H9 (cell line): ENCODE measurements around the gene COX10. TPM values are rescaled to one million over a fixed set of nuclear protein-coding genes. Genes with fewer than 3 reads are reported as not detected.
A peak's percentile ranks its signal among the peaks of the same experiment; 100 is the strongest.

ENCODE experiments used
- DNase-seq: peaks from one replicate; pipeline ENCODE4 v3.0.0-alpha.2; 2017
- H2AFZ ChIP-seq: one replicate; pipeline ENCODE4 v1.6.1; 2013; ENCODE audit warnings: mild to moderate bottlenecking, low read length, control low read depth, moderate library complexity
- H2AK5ac ChIP-seq: 2 replicates; pipeline ENCODE4 v1.6.1; 2013; ENCODE audit warnings: low read length, control low read depth, mixed read lengths; ENCODE audit not compliant: insufficient read length
- H2BK120ac ChIP-seq: one replicate; pipeline ENCODE4 v1.6.1; 2013; ENCODE audit warnings: low read depth, mild to moderate bottlenecking, low read length, control low read depth, inconsistent platforms; ENCODE audit not compliant: poor library complexity, severe bottlenecking
- H2BK12ac ChIP-seq: 2 replicates; pipeline ENCODE4 v1.6.1; 2013; ENCODE audit warnings: low read length, control low read depth, mixed read lengths, low read depth; ENCODE audit not compliant: insufficient read length
- H2BK15ac ChIP-seq: 2 replicates; pipeline ENCODE4 v1.6.1; 2013; ENCODE audit warnings: low read depth, low read length, control low read depth
- H2BK20ac ChIP-seq: one replicate; pipeline ENCODE4 v1.6.1; 2013; ENCODE audit warnings: low read depth, mild to moderate bottlenecking, low read length, control low read depth, inconsistent platforms; ENCODE audit not compliant: poor library complexity, severe bottlenecking
- H2BK5ac ChIP-seq: 2 replicates; pipeline ENCODE4 v1.6.1; 2013; ENCODE audit warnings: low read length, control low read depth, mixed read lengths; ENCODE audit not compliant: insufficient read length
- H3K14ac ChIP-seq: 2 replicates; pipeline ENCODE4 v1.6.1; 2013; ENCODE audit warnings: low read length, control low read depth; ENCODE audit not compliant: insufficient read depth
- H3K18ac ChIP-seq: 2 replicates; pipeline ENCODE4 v1.6.1; 2013; ENCODE audit warnings: low read depth, mild to moderate bottlenecking, mixed read lengths, low read length, control low read depth; ENCODE audit not compliant: insufficient read length
- H3K23ac ChIP-seq: 2 replicates; pipeline ENCODE4 v1.6.1; 2013; ENCODE audit warnings: low read length, control low read depth, mixed read lengths, low read depth; ENCODE audit not compliant: insufficient read length
- H3K23me2 ChIP-seq: 2 replicates; pipeline ENCODE4 v1.6.1; 2013; ENCODE audit warnings: low read depth, mild to moderate bottlenecking, mixed read lengths, low read length, control low read depth; ENCODE audit not compliant: insufficient read length, poor library complexity, severe bottlenecking
- H3K27ac ChIP-seq: 2 replicates; pipeline ENCODE4 v1.5.1; 2013; ENCODE audit warnings: low read length, control low read depth, mixed read lengths, low read depth; ENCODE audit not compliant: insufficient read length
- H3K27me3 ChIP-seq: 2 replicates; pipeline ENCODE4 v1.6.1; 2013; ENCODE audit warnings: low read length, control low read depth, inconsistent platforms; ENCODE audit not compliant: insufficient read depth
- H3K4ac ChIP-seq: 2 replicates; pipeline ENCODE4 v1.6.1; 2013; ENCODE audit warnings: low read depth, mild to moderate bottlenecking, control low read depth, inconsistent platforms, low read length, moderate library complexity
- H3K4me1 ChIP-seq: 2 replicates; pipeline ENCODE4 v1.6.1; 2013; ENCODE audit warnings: low read length, control low read depth, inconsistent platforms; ENCODE audit not compliant: insufficient read depth
- H3K4me2 ChIP-seq: 2 replicates; pipeline ENCODE4 v1.6.1; 2013; ENCODE audit warnings: low read length, control low read depth, mixed read lengths; ENCODE audit not compliant: insufficient read length, insufficient read depth
- H3K56ac ChIP-seq: 2 replicates; pipeline ENCODE4 v1.6.1; 2013; ENCODE audit warnings: low read depth, mild to moderate bottlenecking, mixed read lengths, low read length, control low read depth; ENCODE audit not compliant: insufficient read length
- H3K79me1 ChIP-seq: 2 replicates; pipeline ENCODE4 v1.6.1; 2013; ENCODE audit warnings: low read depth, mild to moderate bottlenecking, moderate library complexity, low read length, control low read depth, inconsistent platforms; ENCODE audit not compliant: insufficient read depth, poor library complexity, severe bottlenecking
- H3K79me2 ChIP-seq: 2 replicates; pipeline ENCODE4 v1.6.1; 2013; ENCODE audit warnings: low read length, control low read depth, inconsistent platforms; ENCODE audit not compliant: insufficient read depth
- H3K9ac ChIP-seq: 2 replicates; pipeline ENCODE4 v1.6.1; 2013; ENCODE audit warnings: low read length, control low read depth, mixed read lengths; ENCODE audit not compliant: insufficient read length; ENCODE audit errors: extremely low read depth
- H3K9me3 ChIP-seq: one replicate; pipeline ENCODE4 v1.6.1; 2013; ENCODE audit warnings: low read depth, low read length, inconsistent platforms; ENCODE audit not compliant: control insufficient read depth
- H3T11ph ChIP-seq: one replicate; pipeline ENCODE4 v1.6.1; 2013; ENCODE audit warnings: mild to moderate bottlenecking, low read length, control low read depth, inconsistent platforms
- H4K20me1 ChIP-seq: one replicate; pipeline ENCODE4 v1.6.1; 2013; ENCODE audit not compliant: control insufficient read depth, insufficient read length, insufficient read depth
- H4K5ac ChIP-seq: 2 replicates; pipeline ENCODE4 v1.6.1; 2013; ENCODE audit warnings: low read depth, mild to moderate bottlenecking, mixed read lengths, low read length, control low read depth; ENCODE audit not compliant: insufficient read length
- H4K8ac ChIP-seq: replicated peaks from 2 replicates; pipeline ENCODE4 v1.6.1; 2013; ENCODE audit warnings: low read length, control low read depth, mixed read lengths, low read depth; ENCODE audit not compliant: insufficient read length
- H4K91ac ChIP-seq: 2 replicates; pipeline ENCODE4 v1.6.1; 2013; ENCODE audit warnings: low read depth, mild to moderate bottlenecking, moderate library complexity, mixed read lengths, low read length, control low read depth; ENCODE audit not compliant: insufficient read length
- H3K27ac Mint-ChIP-seq, 3 experiments: 2 replicates in 2 of 3; 3 replicates in 1 of 3; pipeline ENCODE4 v1.8.0; 2020 to 2021; ENCODE audit warnings: mixed read lengths in 3 of 3, mild to moderate bottlenecking in 1 of 3, moderate library complexity in 1 of 3
- H3K27me3 Mint-ChIP-seq: 2 replicates; pipeline ENCODE4 v1.8.0; 2021; ENCODE audit warnings: low read depth, mild to moderate bottlenecking, moderate library complexity, mixed read lengths
- H3K36me3 Mint-ChIP-seq, 3 experiments: 2 replicates in 2 of 3; 3 replicates in 1 of 3; pipeline ENCODE4 v1.8.0; 2020 to 2021; ENCODE audit warnings: low read depth in 3 of 3, mixed read lengths in 3 of 3; ENCODE audit not compliant: insufficient read depth in 1 of 3
- H3K4me1 Mint-ChIP-seq, 2 experiments: 2 replicates each; pipeline ENCODE4 v1.8.0; 2020; ENCODE audit warnings: mixed read lengths in 2 of 2
- H3K4me3 Mint-ChIP-seq, 2 experiments: 2 replicates in 1 of 2; 3 replicates in 1 of 2; pipeline ENCODE4 v1.8.0; 2020 to 2021; ENCODE audit warnings: mild to moderate bottlenecking in 2 of 2, mixed read lengths in 2 of 2, moderate library complexity in 1 of 2
- H3K9me3 Mint-ChIP-seq, 2 experiments: 2 replicates in 1 of 2; 3 replicates in 1 of 2; pipeline ENCODE4 v1.8.0; 2020; ENCODE audit warnings: mild to moderate bottlenecking in 2 of 2, mixed read lengths in 2 of 2, moderate library complexity in 1 of 2
- CTCF ChIP-seq: fragments of 200-600 bp; sonication (generic); conservative IDR thresholded peaks from 3 replicates; pipeline ENCODE4 v1.8.0; 2021; ENCODE audit warnings: antibody characterized with exemption, mild to moderate bottlenecking
- WGBS: extraction: QIAGEN DNeasy Blood & Tissue Kit; methylation state at CpG from one replicate; pipeline ENCODE4 v1.1.7; 2013; ENCODE audit warnings: missing lambda C conversion rate, low lambda C conversion rate, mixed read lengths; ENCODE audit not compliant: insufficient read length; ENCODE audit errors: extremely low coverage; 5-methylcytosine and 5-hydroxymethylcytosine counted together
- total RNA-seq: library from RNA; stranded (reverse); gene quantifications from 2 replicates; pipeline ENCODE4 v1.2.1, GENCODE V29; 2021

COX10 gene
- total RNA-seq, 1 experiment from 2014 or later, result 20.6 TPM

DNA sequence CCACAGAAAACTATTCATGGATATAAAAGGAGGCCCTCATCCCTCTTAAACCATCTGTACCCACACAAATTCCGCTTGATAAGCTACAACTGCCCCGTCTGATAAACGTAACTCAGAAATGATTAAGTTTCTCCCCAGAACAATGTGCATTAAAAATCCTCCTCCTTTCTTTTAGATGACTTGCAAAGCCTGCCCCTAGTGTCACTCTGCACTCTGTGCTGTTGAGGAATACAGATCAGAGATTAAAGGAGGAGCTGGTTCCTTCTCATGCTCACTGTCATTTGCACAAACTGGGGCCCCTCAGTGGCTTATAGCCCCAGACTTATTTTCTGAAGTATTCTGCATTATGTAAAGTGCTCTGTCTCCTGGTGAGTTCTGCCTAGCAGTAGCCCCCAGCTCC is 134.1 kb downstream of the COX10 start:
- Mint-ChIP-seq H3K36me3 (peaks cover 0 to 5% (median 4%) of the 10 kb centered on the region in 3 experiments; a peak in 5 of 7 replicates), H3K4me3 (no peak overlapping the region), H3K27ac (no peak overlapping the region), H3K9me3 (no peaks in the 10 kb centered on the region; a peak in 1 of 5 replicates), H3K4me1 (peaks cover 9 to 15% of the 10 kb centered on the region in 2 experiments), H3K27me3 (no peaks in the 10 kb centered on the region)
- Histone ChIP-seq H3K27me3 (no peaks in the 10 kb centered on the region), H4K5ac (no peak overlapping the region), H2BK5ac (no peak overlapping the region), H3K9me3 (no peaks in the 10 kb centered on the region), H3K23ac (no peak overlapping the region), H3T11ph (no peak overlapping the region), H3K23me2 (no peaks in the 10 kb centered on the region), H3K79me2 (no peaks in the 10 kb centered on the region), H4K8ac (no peak overlapping the region), H2BK12ac (no peak overlapping the region), H3K14ac (no peak overlapping the region), H2BK20ac (no peak overlapping the region), H3K56ac (no peak overlapping the region), H3K4me2 (no peak overlapping the region), H3K79me1 (no peaks in the 10 kb centered on the region), H4K20me1 (no peaks in the 10 kb centered on the region), H2BK15ac (no peak overlapping the region), H3K27ac (no peak overlapping the region), H3K9ac (no peak overlapping the region), H2AK5ac (no peak overlapping the region), H3K4me1 (no peaks in the 10 kb centered on the region), H2AFZ (no peak overlapping the region), H4K91ac (no peak overlapping the region), H3K18ac (no peak overlapping the region), H2BK120ac (no peak overlapping the region), H3K4ac (no peak overlapping the region)
- TF ChIP-seq CTCF, result peak; percentile 60
- no CpG with 5 or more reads among the region's 3 CpGs for WGBS
- DNase-seq, result no peak
